GM18526 (cell line): Measurements from ENCODE around the gene LPCAT1.

ENCODE experiments used
- POLR2A ChIP-seq: IDR thresholded peaks from 3 replicates; pipeline ENCODE4 v1.6.1; 2011; ENCODE audit not compliant: insufficient read length; ENCODE audit errors: extremely low read depth

The LPCAT1 gene

DNA sequence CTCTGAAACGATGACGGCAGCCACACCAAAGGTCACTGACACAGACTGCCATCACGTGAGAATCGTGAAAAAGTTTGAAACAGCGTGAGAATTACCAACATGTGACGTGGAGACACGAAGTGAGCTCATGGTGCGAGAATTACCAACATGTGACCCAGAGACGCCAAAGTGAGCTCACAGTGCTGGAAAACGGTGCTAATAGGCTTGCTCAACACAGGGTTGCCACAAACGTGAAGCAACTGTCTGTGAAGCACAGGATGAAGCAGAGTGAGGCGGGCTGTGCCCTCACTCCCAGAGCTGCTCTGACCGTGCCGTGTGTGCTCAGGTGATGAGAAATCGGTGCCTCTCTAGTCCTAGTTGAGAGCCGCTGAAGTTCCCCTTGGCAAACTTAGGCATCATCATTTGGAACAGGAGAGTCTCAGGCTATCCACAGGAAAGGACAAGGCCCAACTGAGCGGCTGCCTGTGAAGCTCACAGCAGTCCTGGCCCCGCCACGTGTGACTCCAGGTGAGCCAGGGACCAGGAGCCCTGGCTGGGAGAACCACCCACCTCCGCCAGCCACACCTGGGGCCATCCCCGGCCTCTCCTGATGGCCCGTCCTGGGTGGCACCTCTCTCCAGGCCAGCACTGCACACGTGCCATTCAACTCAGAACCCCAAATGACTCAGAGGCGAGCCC is 48.8 kb downstream of the LPCAT1 start:
- no peak for TF ChIP-seq POLR2A

- TF ChIP-seq POLR2A, result no peak
These were observed 49.4 kb downstream of the LPCAT1 start for GRCh38 chr5:1474183-1474839.

- TF ChIP-seq POLR2A, result no peak
These were observed 50.0 kb downstream of the LPCAT1 start for GRCh38 chr5:1473746-1474145.

GRCh38 chr5:1472964-1473628 is 50.7 kb downstream of the LPCAT1 start:
- TF ChIP-seq POLR2A, result no peak

DNA sequence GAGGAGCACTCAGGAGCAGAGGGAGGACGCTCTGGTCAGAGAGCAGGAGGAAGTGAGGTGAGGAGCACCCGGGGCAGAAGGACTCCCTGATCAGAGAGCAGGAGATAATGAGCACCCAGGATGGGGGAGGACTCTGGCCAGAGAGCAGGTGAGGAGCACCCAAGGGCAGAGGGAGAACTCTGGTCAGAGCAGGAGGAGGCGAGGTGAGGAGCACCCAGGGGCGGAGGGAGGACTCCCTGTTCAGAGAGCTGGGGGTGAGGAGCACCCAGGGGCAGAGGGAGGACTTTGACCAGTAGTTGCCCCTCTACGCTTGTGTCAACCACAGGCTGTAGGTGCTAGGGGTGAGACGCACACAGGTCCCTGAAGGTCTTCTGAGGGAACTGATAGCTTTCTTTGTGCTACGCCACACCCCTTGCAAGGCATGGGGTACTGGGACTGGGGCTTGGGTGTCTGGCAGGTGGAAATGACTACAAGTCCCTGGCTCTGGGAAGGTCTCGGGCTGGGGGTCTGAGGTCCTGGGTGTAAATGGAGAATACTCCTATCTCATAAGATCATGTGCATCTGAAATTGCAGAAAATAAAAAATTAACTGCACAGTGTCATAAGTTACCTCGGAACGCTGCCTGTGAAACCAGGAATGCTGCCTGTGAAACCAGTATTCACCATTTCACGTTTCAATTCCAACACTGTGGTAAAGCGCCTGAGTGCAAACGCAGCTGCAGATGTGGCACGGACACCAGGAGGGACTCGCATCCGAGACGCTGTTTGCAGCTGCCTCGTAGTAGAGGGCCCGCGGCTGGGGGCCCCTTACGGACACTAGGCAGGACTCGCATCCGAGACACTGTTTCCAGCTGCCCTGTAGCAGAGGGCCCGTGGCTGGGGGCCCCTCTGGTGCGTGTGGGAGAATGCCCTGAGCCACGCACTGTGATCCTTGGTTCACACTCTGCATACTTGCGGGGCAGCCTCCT is 51.5 kb downstream of the LPCAT1 start:
- no peak for TF ChIP-seq POLR2A

- TF ChIP-seq POLR2A, result no peak
These were observed 52.4 kb downstream of the LPCAT1 start for GRCh38 chr5:1471240-1471853.

GRCh38 chr5:1470762-1471211 is 53.0 kb downstream of the LPCAT1 start:
- no peak for TF ChIP-seq POLR2A

DNA sequence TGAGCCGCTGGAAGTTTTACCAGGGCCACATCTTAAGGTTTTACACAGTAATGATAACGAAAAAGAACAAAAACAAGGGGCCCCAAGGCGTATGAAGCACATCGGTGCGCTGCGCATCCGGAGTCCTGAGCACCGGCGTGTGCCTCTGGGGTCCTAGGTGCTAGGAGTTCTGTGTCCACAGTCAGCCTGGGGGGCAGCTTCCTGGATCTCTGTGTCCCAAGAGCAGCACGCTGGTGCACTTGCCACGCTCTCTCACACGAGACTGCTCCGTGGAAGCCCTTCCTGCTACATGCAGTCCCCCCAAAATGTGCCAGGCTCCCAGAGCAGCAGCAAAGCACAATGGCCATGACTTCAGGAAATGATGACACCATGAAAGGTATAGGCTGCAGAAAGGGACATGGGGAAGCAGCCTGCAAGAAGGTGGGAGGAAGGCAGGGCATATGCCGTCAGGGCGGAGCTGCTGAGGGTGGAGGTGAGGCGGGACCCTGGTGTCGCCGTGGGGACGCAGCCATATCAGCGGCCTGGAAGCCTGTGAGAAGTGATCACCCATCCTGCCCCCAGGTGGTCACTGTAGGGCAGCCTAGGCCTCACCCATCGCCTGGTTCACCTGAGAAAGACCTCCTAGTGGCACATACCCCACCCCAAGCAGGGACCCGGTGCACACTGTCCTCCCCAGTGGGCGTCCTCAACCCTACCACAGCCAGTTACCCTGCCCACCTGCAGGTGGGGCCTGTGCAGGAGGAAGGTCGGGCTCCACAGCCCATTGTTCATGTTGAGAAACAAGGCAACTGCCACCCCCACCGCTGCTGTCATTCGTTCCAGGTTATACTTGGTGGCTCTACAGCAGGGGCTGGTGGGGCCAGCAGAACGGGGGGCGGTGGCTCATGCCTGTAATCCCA is 54.9 kb downstream of the LPCAT1 start:
- TF ChIP-seq POLR2A, result no peak

DNA sequence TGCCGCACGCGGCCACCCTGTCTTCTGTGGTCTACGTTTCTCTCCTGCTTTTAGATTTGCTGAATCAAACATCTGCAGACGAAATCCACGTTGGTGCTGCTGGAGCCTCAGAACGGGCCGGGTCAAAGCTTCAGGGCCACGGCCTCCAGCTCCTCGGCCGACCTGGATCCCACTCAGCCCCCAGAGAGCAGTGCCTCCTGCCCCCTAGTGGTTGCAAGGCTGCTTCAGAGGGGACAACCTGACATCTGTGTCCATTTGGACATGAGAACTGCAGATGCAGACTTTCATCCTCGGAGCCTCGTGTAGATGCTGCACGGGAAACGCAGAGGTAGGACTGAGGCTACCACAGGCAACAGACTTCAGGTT is 55.5 kb downstream of the LPCAT1 start:
- no peak for TF ChIP-seq POLR2A

- no peak for TF ChIP-seq POLR2A
These were observed 56.2 kb downstream of the LPCAT1 start for GRCh38 chr5:1467341-1468246.

- no peak for TF ChIP-seq POLR2A
These were observed 57.0 kb downstream of the LPCAT1 start for GRCh38 chr5:1466631-1467265.

GRCh38 chr5:1465966-1466471 is 57.7 kb downstream of the LPCAT1 start:
- TF ChIP-seq POLR2A, result no peak
